ENCODE results near the gene GLRA1.

DNA sequence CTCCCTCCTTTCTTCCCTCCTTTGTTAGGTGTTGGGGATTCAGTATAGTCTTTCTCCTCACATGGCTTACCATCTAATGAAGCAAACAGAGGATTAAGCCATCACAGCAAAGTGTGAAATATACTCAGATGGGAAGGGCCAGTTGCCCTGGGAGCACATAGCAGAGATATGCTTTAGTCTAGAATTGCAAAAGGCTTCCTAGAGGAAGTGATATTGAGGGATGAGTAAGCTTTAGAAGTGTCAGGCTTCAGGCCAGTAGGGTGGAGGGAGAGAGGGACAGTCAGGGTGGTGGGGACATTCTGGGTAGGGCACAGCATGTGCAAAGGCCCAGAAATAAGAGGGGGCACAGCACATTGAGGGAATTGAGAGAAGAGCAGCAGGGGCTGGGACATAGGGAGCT, 46.2 kb upstream of the GLRA1 start:
- TF ChIP-seq, protein P1, sequence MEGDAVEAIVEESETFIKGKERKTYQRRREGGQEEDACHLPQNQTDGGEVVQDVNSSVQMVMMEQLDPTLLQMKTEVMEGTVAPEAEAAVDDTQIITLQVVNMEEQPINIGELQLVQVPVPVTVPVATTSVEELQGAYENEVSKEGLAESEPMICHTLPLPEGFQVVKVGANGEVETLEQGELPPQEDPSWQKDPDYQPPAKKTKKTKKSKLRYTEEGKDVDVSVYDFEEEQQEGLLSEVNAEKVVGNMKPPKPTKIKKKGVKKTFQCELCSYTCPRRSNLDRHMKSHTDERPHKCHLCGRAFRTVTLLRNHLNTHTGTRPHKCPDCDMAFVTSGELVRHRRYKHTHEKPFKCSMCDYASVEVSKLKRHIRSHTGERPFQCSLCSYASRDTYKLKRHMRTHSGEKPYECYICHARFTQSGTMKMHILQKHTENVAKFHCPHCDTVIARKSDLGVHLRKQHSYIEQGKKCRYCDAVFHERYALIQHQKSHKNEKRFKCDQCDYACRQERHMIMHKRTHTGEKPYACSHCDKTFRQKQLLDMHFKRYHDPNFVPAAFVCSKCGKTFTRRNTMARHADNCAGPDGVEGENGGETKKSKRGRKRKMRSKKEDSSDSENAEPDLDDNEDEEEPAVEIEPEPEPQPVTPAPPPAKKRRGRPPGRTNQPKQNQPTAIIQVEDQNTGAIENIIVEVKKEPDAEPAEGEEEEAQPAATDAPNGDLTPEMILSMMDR (conservative IDR thresholded peaks at IDR 0.05 in 1 of 2, IDR thresholded peaks at IDR 0.05 in 1 of 2; ENCODE audit: extremely low read depth in 1 of 2, insufficient read depth in 1 of 2, low read depth in 1 of 2, low read length in 2 of 2) = no peak
- TF ChIP-seq EZH2 (IDR thresholded peaks at IDR 0.05; ENCODE audit: borderline replicate concordance, low read length) = no peak
